Stimulated activated CD8-positive, alpha-beta memory T cell treated with anti-CD3 and anti-CD28 coated beads, Interleukin-7, amount 100 ng/mL, for 1 hour (primary cell): ENCODE results near the gene ARMC8.
A peak's percentile ranks its signal among the peaks of the same experiment; 100 is the strongest.

Experiments used
- DNase-seq, 2 donors: peaks; one replicate each; pipeline ENCODE4 v3.0.0-alpha.2; 2020; ENCODE audit warnings: low read depth in 2 of 2

ARMC8 gene

GRCh38 chr3:138307899-138308298 lies 120.8 kb downstream of the ARMC8 start:
- DNase-seq = no peak

GRCh38 chr3:138308783-138309182 lies 121.7 kb downstream of the ARMC8 start:
- DNase-seq = no peak

GRCh38 chr3:138310494-138310893 lies 123.4 kb downstream of the ARMC8 start:
- DNase-seq = no peak

GRCh38 chr3:138314751-138315150 lies 127.7 kb downstream of the ARMC8 start:
- no peak for DNase-seq

- DNase-seq = no peak
Observed at GRCh38 chr3:138317687-138318086, 130.6 kb downstream of the ARMC8 start.

GRCh38 chr3:138323971-138324370 lies 136.9 kb downstream of the ARMC8 start:
- no peak for DNase-seq

- no peak for DNase-seq
Observed at GRCh38 chr3:138325990-138326389, 138.9 kb downstream of the ARMC8 start.

GRCh38 chr3:138326866-138327595 lies 139.9 kb downstream of the ARMC8 start:
- DNase-seq = no peak

GRCh38 chr3:138327831-138328230 lies 140.7 kb downstream of the ARMC8 start:
- DNase-seq = no peak

- no peak for DNase-seq
Observed at GRCh38 chr3:138328341-138328740, 141.2 kb downstream of the ARMC8 start.

GRCh38 chr3:138329127-138329983 lies 142.3 kb downstream of the ARMC8 start, which contains the start of gene NME9:
Gene NME9 (minus strand): TSS chr3:138329851. CDS start chr3:138329335, 516 bp downstream.
- DNase-seq = peak; percentile 75 to 78

- no peak for DNase-seq
Observed at GRCh38 chr3:138329984-138330293, 142.8 kb downstream of the ARMC8 start.

- DNase-seq = no peak
Observed at GRCh38 chr3:138331143-138331894, 144.2 kb downstream of the ARMC8 start.

GRCh38 chr3:138332472-138333073 lies 145.5 kb downstream of the ARMC8 start:
- no peak for DNase-seq

GRCh38 chr3:138334608-138335007 lies 147.5 kb downstream of the ARMC8 start:
- no peak for DNase-seq

GRCh38 chr3:138336454-138336999 lies 149.4 kb downstream of the ARMC8 start:
- DNase-seq = no peak

- DNase-seq = no peak
Observed at GRCh38 chr3:138338244-138338643, 151.1 kb downstream of the ARMC8 start.

- no peak for DNase-seq
Observed at GRCh38 chr3:138338811-138339210, 151.7 kb downstream of the ARMC8 start.

GRCh38 chr3:138340511-138340910 lies 153.4 kb downstream of the ARMC8 start:
- DNase-seq = no peak

- no peak for DNase-seq
Observed at GRCh38 chr3:138344754-138345153, 157.7 kb downstream of the ARMC8 start.
